ENCODE data around the gene AGBL4. TPM values are rescaled to one million over a fixed set of nuclear protein-coding genes. Genes with fewer than 3 reads are reported as not detected.

Gene AGBL4
- total and polyA plus RNA-seq, 2 of the 4 experiments (the other 2 are of a cell fraction) = not detected

- peak; percentile 71 for ATAC-seq (ENCODE audit: low read depth)
- peak; percentile 27 for DNase-seq
- Histone ChIP-seq H2AK5ac (ENCODE audit: low read depth, low read length) (no peak overlapping the region), H2BK15ac (ENCODE audit: low read depth, low read length) (no peak overlapping the region), H3K36me3 (ENCODE audit: control insufficient read depth, insufficient read depth, low read length) (no peaks in the 10 kb centered on the region), H3K18ac (ENCODE audit: low read depth, low read length) (no peak overlapping the region), H3K14ac (replicated peaks; ENCODE audit: low read depth, low read length) (no peak overlapping the region), H3K27ac (ENCODE audit: insufficient read depth, low read length) (peak overlapping the region; percentile 23; the same call in 1 of the 2 replicates), H4K20me1 (ENCODE audit: insufficient read depth, low read length) (no peaks in the 10 kb centered on the region), H2BK120ac (ENCODE audit: low read depth, low read length) (no peak overlapping the region), H3K4ac (ENCODE audit: low read depth, low read length) (no peak overlapping the region), H3K4me1 (ENCODE audit: control insufficient read depth, insufficient read depth, low read length) (peaks cover 9% of the 10 kb centered on the region; the same call in 1 of the 2 replicates), H3K9ac (ENCODE audit: low read depth, low read length) (no peak overlapping the region), H3K9me1 (ENCODE audit: insufficient read depth, low read length) (no peaks in the 10 kb centered on the region), H3K4me2 (ENCODE audit: low read depth, low read length) (peak overlapping the region; percentile 28; the same call in 1 of the 2 replicates), H3K56ac (ENCODE audit: extremely low read depth, insufficient read depth, low read length) (no peak overlapping the region), H3K4me3 (ENCODE audit: insufficient read depth, low read depth, low read length) (no peak overlapping the region), H4K5ac (ENCODE audit: low read depth, low read length) (no peak overlapping the region), H4K91ac (ENCODE audit: insufficient read depth, low read depth, low read length) (no peak overlapping the region), H2AFZ (replicated peaks; ENCODE audit: low read length, poor library complexity) (no peak overlapping the region), H4K8ac (ENCODE audit: low read depth in 2 of 2, low read length in 2 of 2) (no peak overlapping the region), H3K23ac (ENCODE audit: low read depth, low read length) (no peak overlapping the region), H2BK20ac (ENCODE audit: low read depth, low read length) (no peak overlapping the region), H3K9me3 (ENCODE audit: control insufficient read depth, insufficient read depth, low read length) (no peaks in the 10 kb centered on the region), H2BK5ac (ENCODE audit: low read depth, low read length, poor library complexity, severe bottlenecking) (no peak overlapping the region), H2AK9ac (replicated peaks; ENCODE audit: low read depth, low read length, poor library complexity) (no peak overlapping the region), H3K79me1 (ENCODE audit: low read depth in 1 of 2, low read length in 2 of 2) (no peaks in the 10 kb centered on the region), H3K27me3 (ENCODE audit: control insufficient read depth, insufficient read depth, low read length) (no peaks in the 10 kb centered on the region)
- dilution Hi-C loops (cut with HindIII; ENCODE audit: low sequenced_read_pairs, unreplicated experiment) (no loop called here), in situ Hi-C loops (cut with MboI; ENCODE audit: low sequenced_read_pairs) (no loop called here), intact Hi-C loops (cut with micrococcal nuclease) (no loop called here)
- no CpG with 5 or more reads among the region's 1 CpG for WGBS, 2 experiments (ENCODE audit: extremely low coverage in 2 of 2, insufficient read length in 1 of 2)
- BruUV-seq (replicated peaks) = no TSS peak
- POLR2A ChIA-PET (ENCODE audit: unreplicated experiment) = no interaction called here
- CTCF ChIA-PET = no interaction called here
- TF ChIP-seq CTCF (conservative IDR thresholded peaks at IDR 0.05; ENCODE audit: low read depth, low read length) (no peak), FOS (IDR thresholded peaks at IDR 0.05; ENCODE audit: low read depth, low read length) (no peak), USF2 (IDR thresholded peaks at IDR 0.05; ENCODE audit: low read depth, low read length) (no peak), CHD1 (IDR thresholded peaks at IDR 0.05; ENCODE audit: low read depth, low read length) (no peak), MAFK (IDR thresholded peaks at IDR 0.05; ENCODE audit: low read depth, low read length) (no peak), RFX5 (IDR thresholded peaks at IDR 0.05; ENCODE audit: low read depth, low read length) (no peak), NFE2L2 (IDR thresholded peaks at IDR 0.05; ENCODE audit: low read depth, low read length) (no peak), CEBPB (IDR thresholded peaks at IDR 0.05; ENCODE audit: low read depth, low read length) (no peak)
Measured at GRCh38 chr1:48524892-48525467, 1498.8 kb downstream of the AGBL4 start.
